K562 (cell line): ENCODE results near the gene HSPA5. TPM values are rescaled to one million over a fixed set of nuclear protein-coding genes. Genes with fewer than 3 reads are reported as not detected.

ENCODE experiments used
- HNRNPL ChIP-seq: fragments of 200-400 bp; formaldehyde crosslinking; IDR thresholded peaks from 2 replicates; pipeline ENCODE4 v1.6.1; 2017; ENCODE audit warnings: low read depth, mild to moderate bottlenecking, low read length
- TCFL5 ChIP-seq: fragments of 250-450 bp; sonication (Bioruptor Pico); conservative IDR thresholded peaks from 2 replicates; pipeline ENCODE4 v1.6.1; 2021; ENCODE audit warnings: mild to moderate bottlenecking, moderate library complexity, matching md5 sums
- polyA plus RNA-seq, 8 experiments: library from polyadenylated mRNA; depleted of rRNA in 4 of 8; stranded (reverse) in 5 of 8; unstranded in 3 of 8; fragments of >200 nt; fragmentation: Nextera tagmentation in 2 of 8; fragmentation: Illumina TruSeq in 1 of 8; extraction: Ambion mirVana in 2 of 8; extraction: Trizol in 1 of 8; gene quantifications; 2 replicates each; pipeline versions ENCODE4 v1.2.1 to v1.2.3, GENCODE V29; 2011 to 2014; ENCODE audit warnings: inconsistent platforms in 1 of 8, missing spikeins in 1 of 8
- total RNA-seq, 7 experiments: library from RNA; depleted of rRNA in 6 of 7; stranded (reverse); fragments of >200 nt in 6 of 7; fragmentation: Illumina TruSeq in 2 of 7; extraction: Trizol in 2 of 7; gene quantifications; 2 replicates each; pipeline versions ENCODE4 v1.2.1 to v1.2.3, GENCODE V29; 2011 to 2021; ENCODE audit warnings: low replicate concordance in 1 of 7
- TF ChIP-seq, protein P1 (sequence below), 2 experiments: fragments of 450-650 bp in 1 of 2; sonication (generic) in 1 of 2; formaldehyde crosslinking in 1 of 2; IDR thresholded peaks; 2 replicates each; pipeline versions ENCODE4 v1.7.1 to v1.9.0; 2016 to 2022; ENCODE audit warnings: inconsistent platforms in 1 of 2, mild to moderate bottlenecking in 1 of 2, missing genetic modification reagents in 1 of 2

HSPA5 gene
- total and polyA plus RNA-seq, 9 of the 15 experiments (the other 6 are each of a cell fraction or from before 2014, with no cell fraction given): 48.0 to 265 (median 113) TPM

DNA sequence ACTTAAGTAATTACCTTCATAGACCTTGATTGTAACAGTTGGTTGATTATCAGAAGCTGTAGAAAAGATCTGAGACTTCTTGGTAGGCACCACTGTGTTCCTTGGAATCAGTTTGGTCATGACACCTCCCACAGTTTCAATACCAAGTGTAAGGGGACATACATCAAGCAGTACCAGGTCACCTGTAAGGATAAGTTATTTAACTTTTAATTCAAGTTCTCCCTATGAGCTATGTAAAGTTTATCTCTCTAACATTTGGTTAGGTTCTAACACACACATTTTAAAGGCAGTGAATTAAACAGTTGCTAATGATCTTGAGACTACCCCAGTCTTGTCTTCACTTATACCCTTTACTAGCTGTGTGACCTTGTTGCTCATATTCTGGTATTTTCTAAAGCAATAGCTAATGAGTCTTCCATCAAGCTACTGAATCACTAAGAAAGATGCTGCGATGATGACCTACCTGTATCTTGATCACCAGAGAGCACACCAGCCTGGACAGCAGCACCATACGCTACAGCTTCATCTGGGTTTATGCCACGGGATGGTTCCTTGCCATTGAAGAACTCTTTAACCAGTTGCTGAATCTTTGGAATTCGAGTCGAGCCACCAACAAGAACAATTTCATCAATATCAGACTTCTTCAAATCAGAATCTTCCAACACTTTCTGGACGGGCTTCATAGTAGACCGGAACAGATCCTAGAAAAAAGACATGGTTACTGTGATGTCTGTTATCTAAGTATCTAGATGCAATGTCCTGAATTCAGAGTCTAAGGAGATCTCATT is 2.8 kb downstream of the HSPA5 start (continued):
- TF ChIP-seq, protein P1, sequence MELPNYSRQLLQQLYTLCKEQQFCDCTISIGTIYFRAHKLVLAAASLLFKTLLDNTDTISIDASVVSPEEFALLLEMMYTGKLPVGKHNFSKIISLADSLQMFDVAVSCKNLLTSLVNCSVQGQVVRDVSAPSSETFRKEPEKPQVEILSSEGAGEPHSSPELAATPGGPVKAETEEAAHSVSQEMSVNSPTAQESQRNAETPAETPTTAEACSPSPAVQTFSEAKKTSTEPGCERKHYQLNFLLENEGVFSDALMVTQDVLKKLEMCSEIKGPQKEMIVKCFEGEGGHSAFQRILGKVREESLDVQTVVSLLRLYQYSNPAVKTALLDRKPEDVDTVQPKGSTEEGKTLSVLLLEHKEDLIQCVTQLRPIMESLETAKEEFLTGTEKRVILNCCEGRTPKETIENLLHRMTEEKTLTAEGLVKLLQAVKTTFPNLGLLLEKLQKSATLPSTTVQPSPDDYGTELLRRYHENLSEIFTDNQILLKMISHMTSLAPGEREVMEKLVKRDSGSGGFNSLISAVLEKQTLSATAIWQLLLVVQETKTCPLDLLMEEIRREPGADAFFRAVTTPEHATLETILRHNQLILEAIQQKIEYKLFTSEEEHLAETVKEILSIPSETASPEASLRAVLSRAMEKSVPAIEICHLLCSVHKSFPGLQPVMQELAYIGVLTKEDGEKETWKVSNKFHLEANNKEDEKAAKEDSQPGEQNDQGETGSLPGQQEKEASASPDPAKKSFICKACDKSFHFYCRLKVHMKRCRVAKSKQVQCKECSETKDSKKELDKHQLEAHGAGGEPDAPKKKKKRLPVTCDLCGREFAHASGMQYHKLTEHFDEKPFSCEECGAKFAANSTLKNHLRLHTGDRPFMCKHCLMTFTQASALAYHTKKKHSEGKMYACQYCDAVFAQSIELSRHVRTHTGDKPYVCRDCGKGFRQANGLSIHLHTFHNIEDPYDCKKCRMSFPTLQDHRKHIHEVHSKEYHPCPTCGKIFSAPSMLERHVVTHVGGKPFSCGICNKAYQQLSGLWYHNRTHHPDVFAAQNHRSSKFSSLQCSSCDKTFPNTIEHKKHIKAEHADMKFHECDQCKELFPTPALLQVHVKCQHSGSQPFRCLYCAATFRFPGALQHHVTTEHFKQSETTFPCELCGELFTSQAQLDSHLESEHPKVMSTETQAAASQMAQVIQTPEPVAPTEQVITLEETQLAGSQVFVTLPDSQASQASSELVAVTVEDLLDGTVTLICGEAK (IDR thresholded peaks at IDR 0.05): no peak
- TF ChIP-seq, protein P1 (CRISPR knock-in tag; IDR thresholded peaks at IDR 0.05): 0 out of 2 replicates have a peak, but pooled peaks have one; percentile 21
- TF ChIP-seq HNRNPL: peak; percentile 39; the same call in 1 of the 2 replicates
- no peak for TF ChIP-seq TCFL5 (CRISPR knock-in tag)
- TF ChIP-seq, all 486 proteins: peak for 35
